ENCODE data around the gene KLF1.

Gene KLF1

DNA sequence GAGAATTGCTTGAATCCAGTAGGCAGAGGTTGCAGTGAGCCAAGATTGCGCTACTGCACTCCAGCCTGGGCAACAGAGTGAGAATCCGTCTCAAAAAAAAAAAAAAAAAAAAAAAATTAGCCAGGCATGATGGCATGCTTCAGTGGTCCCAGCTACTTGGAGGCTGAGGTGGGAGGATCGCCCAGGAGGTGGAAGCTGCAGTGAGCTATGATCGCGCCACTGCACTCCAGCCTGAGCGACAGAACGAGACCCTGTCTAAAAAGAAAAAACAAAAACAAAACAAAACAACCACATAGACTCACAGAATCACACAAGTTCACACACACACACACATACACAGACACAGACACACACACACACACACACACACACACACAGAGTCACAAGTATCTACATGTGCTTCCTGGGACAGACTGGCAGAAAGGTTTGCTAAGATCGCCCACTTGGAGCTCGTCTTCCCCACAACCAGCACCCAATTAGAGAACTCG is 3.3 kb upstream of the KLF1 start (continued):
- TF ChIP-seq SCRT1 (tag by site-specific recombination; IDR thresholded peaks at IDR 0.05; ENCODE audit: borderline replicate concordance), result peak; percentile 80
- TF ChIP-seq, protein P1, sequence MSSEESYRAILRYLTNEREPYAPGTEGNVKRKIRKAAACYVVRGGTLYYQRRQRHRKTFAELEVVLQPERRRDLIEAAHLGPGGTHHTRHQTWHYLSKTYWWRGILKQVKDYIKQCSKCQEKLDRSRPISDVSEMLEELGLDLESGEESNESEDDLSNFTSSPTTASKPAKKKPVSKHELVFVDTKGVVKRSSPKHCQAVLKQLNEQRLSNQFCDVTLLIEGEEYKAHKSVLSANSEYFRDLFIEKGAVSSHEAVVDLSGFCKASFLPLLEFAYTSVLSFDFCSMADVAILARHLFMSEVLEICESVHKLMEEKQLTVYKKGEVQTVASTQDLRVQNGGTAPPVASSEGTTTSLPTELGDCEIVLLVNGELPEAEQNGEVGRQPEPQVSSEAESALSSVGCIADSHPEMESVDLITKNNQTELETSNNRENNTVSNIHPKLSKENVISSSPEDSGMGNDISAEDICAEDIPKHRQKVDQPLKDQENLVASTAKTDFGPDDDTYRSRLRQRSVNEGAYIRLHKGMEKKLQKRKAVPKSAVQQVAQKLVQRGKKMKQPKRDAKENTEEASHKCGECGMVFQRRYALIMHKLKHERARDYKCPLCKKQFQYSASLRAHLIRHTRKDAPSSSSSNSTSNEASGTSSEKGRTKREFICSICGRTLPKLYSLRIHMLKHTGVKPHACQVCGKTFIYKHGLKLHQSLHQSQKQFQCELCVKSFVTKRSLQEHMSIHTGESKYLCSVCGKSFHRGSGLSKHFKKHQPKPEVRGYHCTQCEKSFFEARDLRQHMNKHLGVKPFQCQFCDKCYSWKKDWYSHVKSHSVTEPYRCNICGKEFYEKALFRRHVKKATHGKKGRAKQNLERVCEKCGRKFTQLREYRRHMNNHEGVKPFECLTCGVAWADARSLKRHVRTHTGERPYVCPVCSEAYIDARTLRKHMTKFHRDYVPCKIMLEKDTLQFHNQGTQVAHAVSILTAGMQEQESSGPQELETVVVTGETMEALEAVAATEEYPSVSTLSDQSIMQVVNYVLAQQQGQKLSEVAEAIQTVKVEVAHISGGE (tag by site-specific recombination; conservative IDR thresholded peaks at IDR 0.05; ENCODE audit: low read depth), result 0 out of 2 replicates have a peak, but pooled peaks have one; percentile 9
- 0 out of 2 replicates have a peak, but pooled peaks have one; percentile 70 for TF ChIP-seq BCL11A (tag by site-specific recombination; IDR thresholded peaks at IDR 0.05; ENCODE audit: low read depth)
- TF ChIP-seq ZNF169 (tag by site-specific recombination; IDR thresholded peaks at IDR 0.05), result peak; percentile 56; the same call in 1 of the 2 replicates
- TF ChIP-seq, protein P2, sequence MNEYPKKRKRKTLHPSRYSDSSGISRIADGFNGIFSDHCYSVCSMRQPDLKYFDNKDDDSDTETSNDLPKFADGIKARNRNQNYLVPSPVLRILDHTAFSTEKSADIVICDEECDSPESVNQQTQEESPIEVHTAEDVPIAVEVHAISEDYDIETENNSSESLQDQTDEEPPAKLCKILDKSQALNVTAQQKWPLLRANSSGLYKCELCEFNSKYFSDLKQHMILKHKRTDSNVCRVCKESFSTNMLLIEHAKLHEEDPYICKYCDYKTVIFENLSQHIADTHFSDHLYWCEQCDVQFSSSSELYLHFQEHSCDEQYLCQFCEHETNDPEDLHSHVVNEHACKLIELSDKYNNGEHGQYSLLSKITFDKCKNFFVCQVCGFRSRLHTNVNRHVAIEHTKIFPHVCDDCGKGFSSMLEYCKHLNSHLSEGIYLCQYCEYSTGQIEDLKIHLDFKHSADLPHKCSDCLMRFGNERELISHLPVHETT (tag by site-specific recombination; IDR thresholded peaks at IDR 0.05), result peak; percentile 82; the same call in 1 of the 2 replicates
- TF ChIP-seq, protein P3, sequence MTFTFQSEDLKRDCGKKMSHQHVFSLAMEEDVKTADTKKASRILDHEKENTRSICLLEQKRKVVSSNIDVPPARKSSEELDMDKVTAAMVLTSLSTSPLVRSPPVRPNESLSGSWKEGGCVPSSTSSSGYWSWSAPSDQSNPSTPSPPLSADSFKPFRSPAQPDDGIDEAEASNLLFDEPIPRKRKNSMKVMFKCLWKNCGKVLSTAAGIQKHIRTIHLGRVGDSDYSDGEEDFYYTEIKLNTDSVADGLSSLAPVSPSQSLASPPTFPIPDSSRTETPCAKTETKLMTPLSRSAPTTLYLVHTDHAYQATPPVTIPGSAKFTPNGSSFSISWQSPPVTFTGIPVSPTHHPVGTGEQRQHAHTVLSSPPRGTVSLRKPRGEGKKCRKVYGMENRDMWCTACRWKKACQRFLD (tag by site-specific recombination; IDR thresholded peaks at IDR 0.05), result 0 out of 2 replicates have a peak, but pooled peaks have one; percentile 52
- 0 out of 2 replicates have a peak, but pooled peaks have one; percentile 16 for TF ChIP-seq ZNF341 (tag by site-specific recombination; IDR thresholded peaks at IDR 0.05; ENCODE audit: low read depth)
- peak; percentile 93 for TF ChIP-seq ZNF335 (tag by site-specific recombination; conservative IDR thresholded peaks at IDR 0.05)
- 0 out of 2 replicates have a peak, but pooled peaks have one; percentile 34 for TF ChIP-seq ZBTB21 (tag by site-specific recombination; IDR thresholded peaks at IDR 0.05)
- TF ChIP-seq ZIC2 (tag by site-specific recombination; IDR thresholded peaks at IDR 0.05), result 0 out of 2 replicates have a peak, but pooled peaks have one; percentile 18
- TF ChIP-seq, protein P4, sequence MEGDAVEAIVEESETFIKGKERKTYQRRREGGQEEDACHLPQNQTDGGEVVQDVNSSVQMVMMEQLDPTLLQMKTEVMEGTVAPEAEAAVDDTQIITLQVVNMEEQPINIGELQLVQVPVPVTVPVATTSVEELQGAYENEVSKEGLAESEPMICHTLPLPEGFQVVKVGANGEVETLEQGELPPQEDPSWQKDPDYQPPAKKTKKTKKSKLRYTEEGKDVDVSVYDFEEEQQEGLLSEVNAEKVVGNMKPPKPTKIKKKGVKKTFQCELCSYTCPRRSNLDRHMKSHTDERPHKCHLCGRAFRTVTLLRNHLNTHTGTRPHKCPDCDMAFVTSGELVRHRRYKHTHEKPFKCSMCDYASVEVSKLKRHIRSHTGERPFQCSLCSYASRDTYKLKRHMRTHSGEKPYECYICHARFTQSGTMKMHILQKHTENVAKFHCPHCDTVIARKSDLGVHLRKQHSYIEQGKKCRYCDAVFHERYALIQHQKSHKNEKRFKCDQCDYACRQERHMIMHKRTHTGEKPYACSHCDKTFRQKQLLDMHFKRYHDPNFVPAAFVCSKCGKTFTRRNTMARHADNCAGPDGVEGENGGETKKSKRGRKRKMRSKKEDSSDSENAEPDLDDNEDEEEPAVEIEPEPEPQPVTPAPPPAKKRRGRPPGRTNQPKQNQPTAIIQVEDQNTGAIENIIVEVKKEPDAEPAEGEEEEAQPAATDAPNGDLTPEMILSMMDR (tag by site-specific recombination; IDR thresholded peaks at IDR 0.05), result peak; percentile 61; the same call in 1 of the 2 replicates
- TF ChIP-seq SCRT2 (tag by site-specific recombination; IDR thresholded peaks at IDR 0.05), result peak; percentile 83
- TF ChIP-seq, protein P5, sequence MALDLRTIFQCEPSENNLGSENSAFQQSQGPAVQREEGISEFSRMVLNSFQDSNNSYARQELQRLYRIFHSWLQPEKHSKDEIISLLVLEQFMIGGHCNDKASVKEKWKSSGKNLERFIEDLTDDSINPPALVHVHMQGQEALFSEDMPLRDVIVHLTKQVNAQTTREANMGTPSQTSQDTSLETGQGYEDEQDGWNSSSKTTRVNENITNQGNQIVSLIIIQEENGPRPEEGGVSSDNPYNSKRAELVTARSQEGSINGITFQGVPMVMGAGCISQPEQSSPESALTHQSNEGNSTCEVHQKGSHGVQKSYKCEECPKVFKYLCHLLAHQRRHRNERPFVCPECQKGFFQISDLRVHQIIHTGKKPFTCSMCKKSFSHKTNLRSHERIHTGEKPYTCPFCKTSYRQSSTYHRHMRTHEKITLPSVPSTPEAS (tag by site-specific recombination; IDR thresholded peaks at IDR 0.05), result peak; percentile 98
- peak; percentile 91 for TF ChIP-seq ZNF391 (tag by site-specific recombination; IDR thresholded peaks at IDR 0.05; ENCODE audit: borderline replicate concordance, low read depth)
- TF ChIP-seq ZNF394 (tag by site-specific recombination; IDR thresholded peaks at IDR 0.05; ENCODE audit: borderline replicate concordance), result peak; percentile 18; the same call in 1 of the 2 replicates
- TF ChIP-seq ZBTB17 (tag by site-specific recombination; IDR thresholded peaks at IDR 0.05), result peak; percentile 90
- TF ChIP-seq, protein P6, sequence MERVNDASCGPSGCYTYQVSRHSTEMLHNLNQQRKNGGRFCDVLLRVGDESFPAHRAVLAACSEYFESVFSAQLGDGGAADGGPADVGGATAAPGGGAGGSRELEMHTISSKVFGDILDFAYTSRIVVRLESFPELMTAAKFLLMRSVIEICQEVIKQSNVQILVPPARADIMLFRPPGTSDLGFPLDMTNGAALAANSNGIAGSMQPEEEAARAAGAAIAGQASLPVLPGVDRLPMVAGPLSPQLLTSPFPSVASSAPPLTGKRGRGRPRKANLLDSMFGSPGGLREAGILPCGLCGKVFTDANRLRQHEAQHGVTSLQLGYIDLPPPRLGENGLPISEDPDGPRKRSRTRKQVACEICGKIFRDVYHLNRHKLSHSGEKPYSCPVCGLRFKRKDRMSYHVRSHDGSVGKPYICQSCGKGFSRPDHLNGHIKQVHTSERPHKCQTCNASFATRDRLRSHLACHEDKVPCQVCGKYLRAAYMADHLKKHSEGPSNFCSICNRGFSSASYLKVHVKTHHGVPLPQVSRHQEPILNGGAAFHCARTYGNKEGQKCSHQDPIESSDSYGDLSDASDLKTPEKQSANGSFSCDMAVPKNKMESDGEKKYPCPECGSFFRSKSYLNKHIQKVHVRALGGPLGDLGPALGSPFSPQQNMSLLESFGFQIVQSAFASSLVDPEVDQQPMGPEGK (tag by site-specific recombination; IDR thresholded peaks at IDR 0.05), result 0 out of 2 replicates have a peak, but pooled peaks have one; percentile 33
- TF ChIP-seq, protein P7, sequence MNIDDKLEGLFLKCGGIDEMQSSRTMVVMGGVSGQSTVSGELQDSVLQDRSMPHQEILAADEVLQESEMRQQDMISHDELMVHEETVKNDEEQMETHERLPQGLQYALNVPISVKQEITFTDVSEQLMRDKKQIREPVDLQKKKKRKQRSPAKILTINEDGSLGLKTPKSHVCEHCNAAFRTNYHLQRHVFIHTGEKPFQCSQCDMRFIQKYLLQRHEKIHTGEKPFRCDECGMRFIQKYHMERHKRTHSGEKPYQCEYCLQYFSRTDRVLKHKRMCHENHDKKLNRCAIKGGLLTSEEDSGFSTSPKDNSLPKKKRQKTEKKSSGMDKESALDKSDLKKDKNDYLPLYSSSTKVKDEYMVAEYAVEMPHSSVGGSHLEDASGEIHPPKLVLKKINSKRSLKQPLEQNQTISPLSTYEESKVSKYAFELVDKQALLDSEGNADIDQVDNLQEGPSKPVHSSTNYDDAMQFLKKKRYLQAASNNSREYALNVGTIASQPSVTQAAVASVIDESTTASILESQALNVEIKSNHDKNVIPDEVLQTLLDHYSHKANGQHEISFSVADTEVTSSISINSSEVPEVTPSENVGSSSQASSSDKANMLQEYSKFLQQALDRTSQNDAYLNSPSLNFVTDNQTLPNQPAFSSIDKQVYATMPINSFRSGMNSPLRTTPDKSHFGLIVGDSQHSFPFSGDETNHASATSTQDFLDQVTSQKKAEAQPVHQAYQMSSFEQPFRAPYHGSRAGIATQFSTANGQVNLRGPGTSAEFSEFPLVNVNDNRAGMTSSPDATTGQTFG (tag by site-specific recombination; IDR thresholded peaks at IDR 0.05; ENCODE audit: borderline replicate concordance), result peak; percentile 52; the same call in 1 of the 2 replicates
- peak; percentile 84; the same call in 1 of the 2 replicates for TF ChIP-seq ZNF248 (tag by site-specific recombination; IDR thresholded peaks at IDR 0.05)
- peak; percentile 49; the same call in 1 of the 2 replicates for TF ChIP-seq ZFHX2 (tag by site-specific recombination; conservative IDR thresholded peaks at IDR 0.05)
- peak; percentile 62; the same call in 1 of the 2 replicates for TF ChIP-seq ZBTB7A (tag by site-specific recombination; IDR thresholded peaks at IDR 0.05; ENCODE audit: low read depth)
- TF ChIP-seq BCL11B (tag by site-specific recombination; IDR thresholded peaks at IDR 0.05; ENCODE audit: low read depth), result peak; percentile 82
- peak; percentile 84; the same call in 1 of the 2 replicates for TF ChIP-seq ZNF785 (tag by site-specific recombination; IDR thresholded peaks at IDR 0.05)

All from HEK293 (cell line).